PC-3 (cell line): Measurements from ENCODE around the gene GHRH. TPM values are rescaled to one million over a fixed set of nuclear protein-coding genes. Genes with fewer than 3 reads are reported as not detected.

Experiments
- ATAC-seq: fragments of 200-7000 bp; cut with Tn5 transposase; 2 replicates; pipeline ENCODE4 v1.9.1; 2020; ENCODE audit warnings: mild to moderate bottlenecking, moderate library complexity
- BruUV-seq: library from RNA; stranded (reverse); fragments of 400-500 nt; replicated peaks from 2 replicates; lab custom pipeline; 2021; lab: Mats Ljungman, UMichigan
- CTCF ChIA-PET: fragments of 300-600 bp; sonication (Branson Sonifier 250); formaldehyde crosslinking; loops from one replicate; lab custom pipeline; 2022; ENCODE audit warnings: antibody characterized with exemption; lab: Charles Lee
- POLR2A ChIA-PET: fragments of 300-600 bp; sonication (Branson Sonifier 250); formaldehyde crosslinking; loops from one replicate; lab custom pipeline; 2022; ENCODE audit warnings: antibody characterized with exemption; ENCODE audit not compliant: unreplicated experiment; lab: Charles Lee
- DNase-seq: peaks from one replicate; pipeline ENCODE4 v3.0.0-alpha.2; 2015
- H2AFZ ChIP-seq: fragments of 300-600 bp; sonication (generic); 2 replicates; pipeline ENCODE4 v1.6.0; 2016; ENCODE audit warnings: antibody characterized with exemption, low read length
- H3F3A ChIP-seq: fragments of 300-600 bp; sonication (generic); one replicate; pipeline ENCODE4 v1.6.0; 2017; ENCODE audit warnings: antibody characterized with exemption, low read length, control low read depth, mild to moderate bottlenecking; ENCODE audit not compliant: unreplicated experiment
- H3K27ac ChIP-seq: fragments of 300-600 bp; sonication (generic); 2 replicates; pipeline ENCODE4 v1.5.1; 2016; ENCODE audit warnings: mild to moderate bottlenecking, low read length
- H3K27me3 ChIP-seq: fragments of 300-600 bp; sonication (generic); 2 replicates; pipeline ENCODE4 v1.6.1; 2016; ENCODE audit warnings: low read length, mixed read lengths
- H3K36me3 ChIP-seq: fragments of 300-600 bp; sonication (generic); 2 replicates; pipeline ENCODE4 v1.6.1; 2016; ENCODE audit warnings: low read depth, mixed run types, low read length, mixed read lengths
- H3K4me1 ChIP-seq: fragments of 300-600 bp; sonication (generic); 2 replicates; pipeline ENCODE4 v1.5.1; 2016; ENCODE audit warnings: low read length; ENCODE audit not compliant: insufficient read depth
- H3K4me2 ChIP-seq: fragments of 300-600 bp; sonication (generic); 2 replicates; pipeline ENCODE4 v1.6.0; 2016; ENCODE audit warnings: low read length
- H3K4me3 ChIP-seq: fragments of 300-600 bp; sonication (generic); 2 replicates; pipeline ENCODE4 v1.5.1; 2016; ENCODE audit warnings: mild to moderate bottlenecking, low read length, mixed read lengths
- H3K79me2 ChIP-seq: fragments of 300-600 bp; sonication (generic); 2 replicates; pipeline ENCODE4 v1.6.1; 2017; ENCODE audit warnings: low read length, mixed read lengths
- H3K9ac ChIP-seq: fragments of 300-600 bp; sonication (generic); 2 replicates; pipeline ENCODE4 v1.6.0; 2016; ENCODE audit warnings: mild to moderate bottlenecking, low read length
- H3K9me2 ChIP-seq: fragments of 300-600 bp; sonication (generic); replicated peaks from 2 replicates; pipeline ENCODE4 v1.6.1; 2016; ENCODE audit warnings: mixed run types, low read length, mixed read lengths
- H3K9me3 ChIP-seq: fragments of 300-600 bp; sonication (generic); 2 replicates; pipeline ENCODE4 v1.6.1; 2016; ENCODE audit warnings: low read length, mixed read lengths
- H4K20me1 ChIP-seq: fragments of 300-600 bp; sonication (generic); 2 replicates; pipeline ENCODE4 v1.6.1; 2016; ENCODE audit warnings: low read length, mixed read lengths
- CTCF ChIP-seq: fragments of 300-600 bp; sonication (generic); conservative IDR thresholded peaks from 2 replicates; pipeline ENCODE4 v1.5.1; 2017; ENCODE audit warnings: antibody characterized with exemption, low read depth, mild to moderate bottlenecking, low read length
- EZH2 ChIP-seq: fragments of 300-600 bp; sonication (generic); IDR thresholded peaks from one replicate; pipeline ENCODE4 v1.6.1; 2017; ENCODE audit warnings: antibody characterized with exemption, mild to moderate bottlenecking, low read length; ENCODE audit not compliant: unreplicated experiment
- EZH2phosphoT487 ChIP-seq: fragments of 300-600 bp; sonication (generic); IDR thresholded peaks from 2 replicates; pipeline ENCODE4 v1.6.1; 2018; ENCODE audit warnings: mild to moderate bottlenecking, antibody characterized with exemption, low read length, borderline replicate concordance
- intact Hi-C: fragments of 100-400 bp; cut with micrococcal nuclease; formaldehyde crosslinking; loops from 2 replicates; pipeline ENCODE4 v1.9.0; 2023
- total RNA-seq: library from RNA; depleted of rRNA; stranded (reverse); fragments of >200 nt; gene quantifications from 2 replicates; pipeline ENCODE4 v1.2.3, GENCODE V29; 2014

GHRH gene
- total RNA-seq, 1 experiment from 2014 or later = not detected

GRCh38 chr20:37240337-37241067 is 21.1 kb downstream of the GHRH start:
- POLR2A ChIA-PET = no interaction called here
- DNase-seq = no peak
- BruUV-seq = no TSS peak
- Histone ChIP-seq H3F3A (no peaks in the 10 kb centered on the region), H3K4me3 (no peak overlapping the region), H2AFZ (no peak overlapping the region), H4K20me1 (no peaks in the 10 kb centered on the region), H3K9me2 (no peaks in the 10 kb centered on the region), H3K9ac (no peak overlapping the region), H3K79me2 (no peaks in the 10 kb centered on the region), H3K9me3 (no peaks in the 10 kb centered on the region), H3K4me2 (no peak overlapping the region), H3K36me3 (peaks cover 82% of the 10 kb centered on the region), H3K4me1 (no peaks in the 10 kb centered on the region), H3K27ac (no peak overlapping the region), H3K27me3 (no peaks in the 10 kb centered on the region)
- ATAC-seq = no peak
- intact Hi-C loops = no loop called here
- CTCF ChIA-PET = no interaction called here
- TF ChIP-seq EZH2phosphoT487 (no peak), EZH2 (no peak), CTCF (no peak)

GRCh38 chr20:37238935-37239451 is 22.6 kb downstream of the GHRH start:
- BruUV-seq = no TSS peak
- no peaks in the 10 kb centered on the region for H4K20me1 ChIP-seq
- H3K4me1 ChIP-seq = no peaks in the 10 kb centered on the region
- intact Hi-C loops = no loop called here
- DNase-seq = no peak
- ChIA-PET CTCF (no interaction called here), POLR2A (no interaction called here)
- H3K79me2 ChIP-seq = no peaks in the 10 kb centered on the region
- TF ChIP-seq EZH2 (no peak), CTCF (no peak), EZH2phosphoT487 (no peak)
- peaks cover 91% of the 10 kb centered on the region for H3K36me3 ChIP-seq
- H3K4me3 ChIP-seq = no peak overlapping the region
- no peak overlapping the region for H3K9ac ChIP-seq
- no peak overlapping the region for H3K27ac ChIP-seq
- no peaks in the 10 kb centered on the region for H3K9me2 ChIP-seq
- H3K4me2 ChIP-seq = no peak overlapping the region
- no peaks in the 10 kb centered on the region for H3F3A ChIP-seq
- peak; percentile 42; the same call in 1 of the 2 replicates for ATAC-seq
- H3K27me3 ChIP-seq = no peaks in the 10 kb centered on the region
- no peaks in the 10 kb centered on the region for H3K9me3 ChIP-seq
- no peak overlapping the region for H2AFZ ChIP-seq

DNA sequence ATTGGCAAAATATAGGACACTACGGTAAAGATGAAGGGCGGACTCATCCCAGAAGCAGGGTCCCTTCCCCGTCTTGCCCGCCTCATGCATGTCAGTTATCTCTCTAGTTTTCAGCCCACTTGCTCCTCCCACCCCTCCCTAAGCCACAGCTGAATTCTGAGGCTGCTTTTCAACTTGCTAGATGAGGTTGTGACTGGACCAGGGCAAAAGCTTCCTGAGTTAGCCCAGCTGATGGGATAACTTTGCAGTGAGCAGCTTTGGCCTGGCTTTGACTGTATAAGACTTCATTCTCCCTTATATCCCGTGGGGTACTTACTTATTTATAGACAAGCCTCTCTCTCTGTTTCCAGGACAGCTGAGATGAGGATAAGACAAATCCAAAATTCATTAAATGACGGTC is 23.2 kb downstream of the GHRH start:
- POLR2A ChIA-PET = no interaction called here

More for the DNA sequence above, 23.2 kb downstream of the GHRH start:
- DNase-seq (no peak), ATAC-seq (no peak)
- no TSS peak for BruUV-seq
- Histone ChIP-seq H3K79me2 (no peaks in the 10 kb centered on the region), H3K9me2 (no peaks in the 10 kb centered on the region), H3K4me3 (no peak overlapping the region), H3K27ac (no peak overlapping the region), H3K4me1 (no peaks in the 10 kb centered on the region), H3F3A (no peaks in the 10 kb centered on the region), H3K9me3 (no peaks in the 10 kb centered on the region), H3K27me3 (no peaks in the 10 kb centered on the region), H3K9ac (no peak overlapping the region), H4K20me1 (no peaks in the 10 kb centered on the region), H2AFZ (no peak overlapping the region), H3K4me2 (no peak overlapping the region), H3K36me3 (peaks cover 91% of the 10 kb centered on the region)
- CTCF ChIA-PET = no interaction called here
- intact Hi-C loops = no loop called here
- TF ChIP-seq EZH2 = no peak
- no peak for TF ChIP-seq CTCF
- TF ChIP-seq EZH2phosphoT487 = no peak
